Gastrocnemius medialis (tissue), 4 donors: Measurements from ENCODE around the gene FAM168A.

ENCODE experiments used
- POLR2A ChIP-seq, 2 donors: fragments of 450-650 bp; IDR thresholded peaks; one replicate each; pipeline ENCODE4 v1.6.1; 2017; ENCODE audit warnings: antibody characterized with exemption in 2 of 2, mild to moderate bottlenecking in 2 of 2, moderate library complexity in 2 of 2
- TF ChIP-seq, protein P1 (sequence below), 5 experiments: fragments of 450-650 bp in 3 of 5; fragments of 200-600 bp in 2 of 5; sonication (generic) in 2 of 5; IDR thresholded peaks in 4 of 5; conservative IDR thresholded peaks in 1 of 5; 1 replicate in 4 of 5; 2 replicates in 1 of 5; pipeline ENCODE4 v1.5.1; 2016 to 2019; ENCODE audit warnings: antibody characterized with exemption in 5 of 5, mild to moderate bottlenecking in 3 of 5, moderate library complexity in 3 of 5

DNA sequence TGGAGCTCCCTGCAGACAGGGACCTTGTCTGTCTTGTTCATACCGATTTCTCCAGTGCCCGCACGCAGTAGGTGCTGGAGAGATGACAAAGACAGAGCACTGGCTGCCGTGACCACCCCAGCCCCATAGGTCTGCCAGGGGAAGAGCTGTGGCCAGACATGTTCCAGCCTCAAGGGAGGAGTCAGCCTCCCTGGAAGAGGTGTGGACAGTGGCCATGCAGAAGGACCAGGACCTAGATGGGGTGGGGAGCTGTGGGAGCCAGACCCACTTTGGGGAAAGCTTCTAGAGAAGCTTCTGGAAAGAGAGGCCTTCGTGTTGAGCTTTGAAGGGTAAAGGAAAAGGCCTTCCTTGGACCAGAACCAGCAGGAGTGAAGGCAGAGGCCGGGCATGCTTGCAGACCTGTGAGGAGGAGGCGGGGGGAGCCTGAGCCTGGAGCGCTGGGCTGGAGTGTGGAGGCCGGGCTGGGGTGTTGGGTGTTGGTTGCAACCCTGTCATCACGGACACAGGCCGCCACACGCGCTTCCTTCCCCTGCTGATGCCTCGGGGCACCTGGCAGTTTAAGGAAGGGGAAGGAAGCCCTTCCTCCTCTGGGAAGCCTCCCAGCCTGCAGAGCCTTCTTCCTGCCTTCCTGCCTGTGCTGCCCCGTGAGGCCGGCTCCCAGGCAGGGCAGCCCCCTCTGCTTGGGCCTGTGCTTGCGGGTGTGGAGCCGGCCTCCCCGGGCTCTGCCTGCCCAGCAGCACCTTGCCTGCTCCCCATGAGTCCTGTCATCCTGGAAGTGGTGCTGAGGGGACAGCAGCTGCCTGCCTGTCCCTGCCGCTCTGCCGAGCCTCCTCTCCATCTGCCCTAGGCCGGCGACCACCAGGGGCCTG is 209.4 kb downstream of the FAM168A start:
- TF ChIP-seq, protein P1, sequence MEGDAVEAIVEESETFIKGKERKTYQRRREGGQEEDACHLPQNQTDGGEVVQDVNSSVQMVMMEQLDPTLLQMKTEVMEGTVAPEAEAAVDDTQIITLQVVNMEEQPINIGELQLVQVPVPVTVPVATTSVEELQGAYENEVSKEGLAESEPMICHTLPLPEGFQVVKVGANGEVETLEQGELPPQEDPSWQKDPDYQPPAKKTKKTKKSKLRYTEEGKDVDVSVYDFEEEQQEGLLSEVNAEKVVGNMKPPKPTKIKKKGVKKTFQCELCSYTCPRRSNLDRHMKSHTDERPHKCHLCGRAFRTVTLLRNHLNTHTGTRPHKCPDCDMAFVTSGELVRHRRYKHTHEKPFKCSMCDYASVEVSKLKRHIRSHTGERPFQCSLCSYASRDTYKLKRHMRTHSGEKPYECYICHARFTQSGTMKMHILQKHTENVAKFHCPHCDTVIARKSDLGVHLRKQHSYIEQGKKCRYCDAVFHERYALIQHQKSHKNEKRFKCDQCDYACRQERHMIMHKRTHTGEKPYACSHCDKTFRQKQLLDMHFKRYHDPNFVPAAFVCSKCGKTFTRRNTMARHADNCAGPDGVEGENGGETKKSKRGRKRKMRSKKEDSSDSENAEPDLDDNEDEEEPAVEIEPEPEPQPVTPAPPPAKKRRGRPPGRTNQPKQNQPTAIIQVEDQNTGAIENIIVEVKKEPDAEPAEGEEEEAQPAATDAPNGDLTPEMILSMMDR (IDR thresholded peaks at IDR 0.05 in 4 of 5, conservative IDR thresholded peaks at IDR 0.05 in 1 of 5): no peak
- TF ChIP-seq POLR2A (IDR thresholded peaks at IDR 0.05): no peak
